ENCODE data around the gene PCDHB5. TPM values are rescaled to one million over a fixed set of nuclear protein-coding genes. Genes with fewer than 3 reads are reported as not detected.
"Not testable (repeated sequence)": the region's sequence is repeated elsewhere in the genome, so short reads cannot be mapped to it uniquely, and the experiment has no call there.

The PCDHB5 gene
- total RNA-seq, 1 donor from 2014 or later = 6.4 TPM

DNA sequence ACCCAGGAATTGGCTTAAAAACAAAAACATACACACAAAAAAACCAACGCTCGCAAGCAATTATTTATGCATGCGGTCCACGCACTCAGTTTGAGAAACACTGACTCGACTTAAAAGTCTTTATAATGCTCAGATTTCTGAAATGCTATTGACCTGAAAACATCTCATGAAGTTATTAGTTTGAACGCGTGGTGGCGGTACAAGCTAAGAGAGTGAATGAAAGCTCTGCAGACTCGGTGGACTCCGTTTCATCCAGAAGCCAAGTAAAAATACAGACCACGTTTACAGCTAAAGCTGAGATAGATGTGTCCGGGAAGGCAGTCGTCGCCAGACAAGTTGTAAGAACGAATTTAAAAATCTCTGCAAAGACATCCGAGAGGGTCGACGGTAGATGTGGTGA, 14.8 kb downstream of the PCDHB5 start, which contains the start of gene PCDHB6:
TSS of gene PCDHB6 (plus strand) at position 246 of the 400 bp plus-strand sequence. CDS start 201 bp downstream, outside the sequence.
- TF ChIP-seq, protein P1, sequence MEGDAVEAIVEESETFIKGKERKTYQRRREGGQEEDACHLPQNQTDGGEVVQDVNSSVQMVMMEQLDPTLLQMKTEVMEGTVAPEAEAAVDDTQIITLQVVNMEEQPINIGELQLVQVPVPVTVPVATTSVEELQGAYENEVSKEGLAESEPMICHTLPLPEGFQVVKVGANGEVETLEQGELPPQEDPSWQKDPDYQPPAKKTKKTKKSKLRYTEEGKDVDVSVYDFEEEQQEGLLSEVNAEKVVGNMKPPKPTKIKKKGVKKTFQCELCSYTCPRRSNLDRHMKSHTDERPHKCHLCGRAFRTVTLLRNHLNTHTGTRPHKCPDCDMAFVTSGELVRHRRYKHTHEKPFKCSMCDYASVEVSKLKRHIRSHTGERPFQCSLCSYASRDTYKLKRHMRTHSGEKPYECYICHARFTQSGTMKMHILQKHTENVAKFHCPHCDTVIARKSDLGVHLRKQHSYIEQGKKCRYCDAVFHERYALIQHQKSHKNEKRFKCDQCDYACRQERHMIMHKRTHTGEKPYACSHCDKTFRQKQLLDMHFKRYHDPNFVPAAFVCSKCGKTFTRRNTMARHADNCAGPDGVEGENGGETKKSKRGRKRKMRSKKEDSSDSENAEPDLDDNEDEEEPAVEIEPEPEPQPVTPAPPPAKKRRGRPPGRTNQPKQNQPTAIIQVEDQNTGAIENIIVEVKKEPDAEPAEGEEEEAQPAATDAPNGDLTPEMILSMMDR (IDR thresholded peaks at IDR 0.05) = no peak
- no peak for DNase-seq (ENCODE audit: extremely low spot score, unreplicated experiment)
- no peak within 1 kb of the TSS for H3K4me3 Mint-ChIP-seq (ENCODE audit: unreplicated experiment)
- no peaks in the 10 kb centered on the region for H3K27me3 Mint-ChIP-seq (ENCODE audit: unreplicated experiment)
- H3K27ac Mint-ChIP-seq (ENCODE audit: unreplicated experiment) = no peak within 1 kb of the TSS
- H3K9me3 Mint-ChIP-seq (ENCODE audit: unreplicated experiment) = peaks cover 38% of the 10 kb centered on the region
- peaks cover 21% of the 10 kb centered on the region for H3K36me3 Mint-ChIP-seq (ENCODE audit: unreplicated experiment)
- no peaks in the 10 kb centered on the region for H3K4me1 Mint-ChIP-seq (ENCODE audit: unreplicated experiment)

DNA sequence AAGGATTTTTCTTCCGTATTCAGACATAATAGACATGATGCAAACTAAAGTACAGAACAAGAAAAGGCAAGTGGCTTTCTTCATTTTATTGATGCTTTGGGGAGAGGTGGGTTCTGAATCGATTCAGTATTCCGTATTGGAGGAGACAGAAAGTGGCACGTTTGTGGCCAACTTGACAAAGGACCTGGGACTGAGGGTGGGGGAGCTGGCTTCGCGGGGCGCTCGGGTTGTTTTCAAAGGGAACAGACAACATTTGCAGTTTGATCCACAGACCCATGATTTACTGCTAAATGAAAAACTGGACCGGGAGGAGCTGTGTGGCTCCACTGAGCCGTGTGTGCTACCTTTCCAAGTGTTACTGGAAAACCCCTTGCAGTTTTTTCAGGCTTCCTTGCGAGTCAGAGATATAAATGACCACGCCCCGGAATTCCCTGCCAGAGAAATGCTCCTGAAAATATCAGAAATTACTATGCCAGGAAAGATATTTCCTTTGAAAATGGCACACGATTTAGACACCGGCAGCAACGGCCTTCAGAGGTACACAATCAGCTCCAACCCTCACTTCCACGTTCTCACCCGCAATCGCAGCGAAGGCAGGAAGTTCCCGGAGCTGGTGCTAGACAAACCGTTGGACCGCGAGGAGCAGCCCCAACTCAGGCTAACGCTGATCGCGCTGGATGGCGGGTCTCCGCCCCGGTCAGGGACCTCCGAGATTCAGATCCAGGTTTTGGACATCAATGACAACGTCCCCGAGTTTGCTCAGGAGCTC, 15.4 kb downstream of the PCDHB5 start:
- TF ChIP-seq, protein P1 (IDR thresholded peaks at IDR 0.05) = no peak
- Mint-ChIP-seq H3K36me3 (ENCODE audit: unreplicated experiment) (peaks cover 20% of the 10 kb centered on the region), H3K4me3 (ENCODE audit: unreplicated experiment) (no peak overlapping the region), H3K27me3 (ENCODE audit: unreplicated experiment) (no peaks in the 10 kb centered on the region), H3K27ac (ENCODE audit: unreplicated experiment) (no peak overlapping the region), H3K4me1 (ENCODE audit: unreplicated experiment) (no peaks in the 10 kb centered on the region), H3K9me3 (ENCODE audit: unreplicated experiment) (peaks cover 35% of the 10 kb centered on the region)
- DNase-seq (ENCODE audit: extremely low spot score, unreplicated experiment) = no peak

- H3K36me3 Mint-ChIP-seq (ENCODE audit: unreplicated experiment) = peaks cover 20% of the 10 kb centered on the region
- H3K4me3 Mint-ChIP-seq (ENCODE audit: unreplicated experiment) = no peak overlapping the region
- TF ChIP-seq, protein P1 (IDR thresholded peaks at IDR 0.05) = no peak
- H3K27me3 Mint-ChIP-seq (ENCODE audit: unreplicated experiment) = no peaks in the 10 kb centered on the region
- no peak for DNase-seq (ENCODE audit: extremely low spot score, unreplicated experiment)
- no peak overlapping the region for H3K27ac Mint-ChIP-seq (ENCODE audit: unreplicated experiment)
- H3K9me3 Mint-ChIP-seq (ENCODE audit: unreplicated experiment) = peaks cover 32% of the 10 kb centered on the region
- H3K4me1 Mint-ChIP-seq (ENCODE audit: unreplicated experiment) = no peaks in the 10 kb centered on the region
These were observed 16.0 kb downstream of the PCDHB5 start for GRCh38 chr5:141150993-141151325.

GRCh38 chr5:141151632-141152031, 16.6 kb downstream of the PCDHB5 start:
- H3K36me3 Mint-ChIP-seq (ENCODE audit: unreplicated experiment) = peaks cover 21% of the 10 kb centered on the region
- not testable (repeated sequence) for H3K4me1 Mint-ChIP-seq (ENCODE audit: unreplicated experiment); H3K27me3 Mint-ChIP-seq (ENCODE audit: unreplicated experiment); H3K4me3 Mint-ChIP-seq (ENCODE audit: unreplicated experiment); H3K27ac Mint-ChIP-seq (ENCODE audit: unreplicated experiment); DNase-seq (ENCODE audit: extremely low spot score, unreplicated experiment)
- peaks cover 28% of the 10 kb centered on the region for H3K9me3 Mint-ChIP-seq (ENCODE audit: unreplicated experiment)

DNA sequence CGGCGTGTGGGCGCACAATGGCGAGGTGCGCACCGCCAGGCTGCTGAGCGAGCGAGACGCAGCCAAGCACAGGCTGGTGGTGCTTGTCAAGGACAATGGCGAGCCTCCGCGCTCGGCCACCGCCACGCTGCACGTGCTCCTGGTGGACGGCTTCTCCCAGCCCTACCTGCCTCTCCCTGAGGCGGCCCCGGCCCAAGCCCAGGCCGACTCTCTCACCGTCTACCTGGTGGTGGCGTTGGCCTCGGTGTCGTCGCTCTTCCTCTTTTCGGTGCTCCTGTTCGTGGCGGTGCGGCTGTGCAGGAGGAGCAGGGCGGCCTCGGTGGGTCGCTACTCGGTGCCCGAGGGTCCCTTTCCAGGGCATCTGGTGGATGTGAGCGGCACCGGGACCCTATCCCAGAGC, 17.1 kb downstream of the PCDHB5 start:
- not testable (repeated sequence) for H3K27ac Mint-ChIP-seq (ENCODE audit: unreplicated experiment); DNase-seq (ENCODE audit: extremely low spot score, unreplicated experiment); H3K27me3 Mint-ChIP-seq (ENCODE audit: unreplicated experiment); H3K4me3 Mint-ChIP-seq (ENCODE audit: unreplicated experiment); H3K4me1 Mint-ChIP-seq (ENCODE audit: unreplicated experiment)
- Mint-ChIP-seq H3K36me3 (ENCODE audit: unreplicated experiment) (peaks cover 22% of the 10 kb centered on the region), H3K9me3 (ENCODE audit: unreplicated experiment) (peaks cover 27% of the 10 kb centered on the region)

DNA sequence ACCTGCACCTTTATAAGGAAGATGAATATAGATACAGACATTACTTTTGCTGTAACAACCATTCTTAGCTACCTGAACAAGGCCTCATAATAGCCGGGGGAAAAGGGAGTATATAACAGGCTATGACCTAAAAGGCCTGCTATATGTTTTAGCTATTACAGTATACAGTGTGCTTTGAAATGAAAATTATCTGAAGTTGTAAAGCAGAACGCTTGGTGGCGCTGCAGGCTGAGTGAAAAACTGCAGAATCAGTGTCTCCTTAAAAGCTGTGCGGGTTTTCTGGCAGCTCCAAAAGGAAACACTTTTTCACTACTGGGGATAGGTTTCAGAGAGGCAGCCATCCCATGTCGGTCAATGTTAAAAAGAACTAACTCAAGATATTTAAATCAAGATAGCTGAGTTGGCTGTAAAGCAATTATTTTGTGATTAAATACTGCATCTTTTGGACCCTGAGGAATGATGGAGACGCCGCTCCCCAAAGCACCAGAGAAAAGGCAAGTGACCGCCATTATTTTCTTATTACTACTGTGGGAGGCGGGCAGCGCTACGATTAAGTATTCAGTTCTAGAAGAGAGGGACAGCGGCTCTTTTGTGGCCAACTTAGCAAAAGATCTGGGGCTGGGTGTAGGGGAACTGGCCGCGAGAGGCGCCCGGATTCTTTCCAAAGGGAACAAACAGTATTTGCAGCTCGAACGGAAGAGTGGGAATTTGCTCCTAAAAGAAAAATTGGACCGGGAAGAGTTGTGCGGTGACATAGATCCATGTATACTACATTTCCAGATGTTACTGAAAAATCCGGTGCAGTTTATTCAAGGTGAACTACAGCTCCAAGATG, 20.8 kb downstream of the PCDHB5 start:
- TF ChIP-seq, protein P1 (IDR thresholded peaks at IDR 0.05) = no peak
- H3K4me3 Mint-ChIP-seq (ENCODE audit: unreplicated experiment) = no peak overlapping the region

DNA sequence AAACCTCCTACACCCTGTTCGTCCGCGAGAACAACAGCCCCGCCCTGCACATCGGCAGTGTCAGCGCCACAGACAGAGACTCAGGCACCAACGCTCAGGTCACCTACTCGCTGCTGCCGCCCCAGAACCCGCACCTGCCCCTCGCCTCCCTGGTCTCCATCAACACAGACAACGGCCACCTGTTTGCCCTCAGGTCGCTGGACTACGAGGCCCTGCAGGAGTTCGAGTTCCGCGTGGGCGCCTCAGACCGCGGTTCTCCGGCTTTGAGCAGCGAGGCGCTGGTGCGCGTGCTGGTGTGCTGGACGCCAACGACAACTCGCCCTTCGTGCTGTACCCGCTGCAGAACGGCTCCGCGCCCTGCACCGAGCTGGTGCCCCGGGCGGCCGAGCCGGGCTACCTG, 22.4 kb downstream of the PCDHB5 start:
- H3K4me3 Mint-ChIP-seq (ENCODE audit: unreplicated experiment); H3K4me1 Mint-ChIP-seq (ENCODE audit: unreplicated experiment); H3K27ac Mint-ChIP-seq (ENCODE audit: unreplicated experiment); DNase-seq (ENCODE audit: extremely low spot score, unreplicated experiment); H3K27me3 Mint-ChIP-seq (ENCODE audit: unreplicated experiment): not testable (repeated sequence)
- Mint-ChIP-seq H3K36me3 (ENCODE audit: unreplicated experiment) (peaks cover 14% of the 10 kb centered on the region), H3K9me3 (ENCODE audit: unreplicated experiment) (peaks cover 36% of the 10 kb centered on the region)

More for the DNA sequence above, 20.8 kb downstream of the PCDHB5 start:
- peaks cover 23% of the 10 kb centered on the region for H3K9me3 Mint-ChIP-seq (ENCODE audit: unreplicated experiment)
- DNase-seq (ENCODE audit: extremely low spot score, unreplicated experiment) = no peak
- H3K27me3 Mint-ChIP-seq (ENCODE audit: unreplicated experiment) = no peaks in the 10 kb centered on the region
- H3K4me1 Mint-ChIP-seq (ENCODE audit: unreplicated experiment) = no peaks in the 10 kb centered on the region
- peaks cover 18% of the 10 kb centered on the region for H3K36me3 Mint-ChIP-seq (ENCODE audit: unreplicated experiment)
- no peak overlapping the region for H3K27ac Mint-ChIP-seq (ENCODE audit: unreplicated experiment)

DNA sequence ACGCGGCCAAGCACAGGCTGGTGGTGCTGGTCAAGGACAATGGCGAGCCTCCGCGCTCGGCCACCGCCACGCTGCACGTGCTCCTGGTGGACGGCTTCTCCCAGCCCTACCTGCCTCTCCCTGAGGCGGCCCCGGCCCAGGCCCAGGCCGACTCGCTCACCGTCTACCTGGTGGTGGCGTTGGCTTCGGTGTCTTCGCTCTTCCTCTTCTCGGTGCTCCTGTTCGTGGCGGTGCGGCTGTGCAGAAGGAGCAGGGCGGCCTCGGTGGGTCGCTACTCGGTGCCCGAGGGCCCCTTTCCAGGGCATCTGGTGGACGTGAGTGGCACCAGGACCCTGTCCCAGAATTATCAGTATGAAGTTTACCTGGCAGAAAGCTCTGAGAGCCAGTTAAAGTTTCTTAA, 22.9 kb downstream of the PCDHB5 start:
- H3K27ac Mint-ChIP-seq (ENCODE audit: unreplicated experiment); H3K27me3 Mint-ChIP-seq (ENCODE audit: unreplicated experiment); H3K4me3 Mint-ChIP-seq (ENCODE audit: unreplicated experiment): not testable (repeated sequence)

More for the DNA sequence above, 22.9 kb downstream of the PCDHB5 start:
- H3K4me1 Mint-ChIP-seq (ENCODE audit: unreplicated experiment); DNase-seq (ENCODE audit: extremely low spot score, unreplicated experiment): not testable (repeated sequence)
- Mint-ChIP-seq H3K9me3 (ENCODE audit: unreplicated experiment) (peaks cover 34% of the 10 kb centered on the region), H3K36me3 (ENCODE audit: unreplicated experiment) (peaks cover 12% of the 10 kb centered on the region)

Measured in osteocyte (in vitro differentiated cells).